ENCODE results near the gene KAZN. TPM values are rescaled to one million over a fixed set of nuclear protein-coding genes. Genes with fewer than 3 reads are reported as not detected.

The KAZN gene
- polyA plus RNA-seq, 1 of the 3 experiments (the other 2 are of a cell fraction), result 6.8 TPM

- H3K4me2 ChIP-seq, result no peak overlapping the region
- TF ChIP-seq NFIC (IDR thresholded peaks at IDR 0.05; ENCODE audit: borderline replicate concordance) (no peak), PBX3 (IDR thresholded peaks at IDR 0.05) (no peak), EP300 (IDR thresholded peaks at IDR 0.05; ENCODE audit: borderline replicate concordance in 1 of 2, low read depth in 1 of 2, low read length in 1 of 2) (no peak), RAD21 (IDR thresholded peaks at IDR 0.05; ENCODE audit: low read length) (no peak), RFX5 (IDR thresholded peaks at IDR 0.05; ENCODE audit: low read length) (no peak)
- TF ChIP-seq, protein P1, sequence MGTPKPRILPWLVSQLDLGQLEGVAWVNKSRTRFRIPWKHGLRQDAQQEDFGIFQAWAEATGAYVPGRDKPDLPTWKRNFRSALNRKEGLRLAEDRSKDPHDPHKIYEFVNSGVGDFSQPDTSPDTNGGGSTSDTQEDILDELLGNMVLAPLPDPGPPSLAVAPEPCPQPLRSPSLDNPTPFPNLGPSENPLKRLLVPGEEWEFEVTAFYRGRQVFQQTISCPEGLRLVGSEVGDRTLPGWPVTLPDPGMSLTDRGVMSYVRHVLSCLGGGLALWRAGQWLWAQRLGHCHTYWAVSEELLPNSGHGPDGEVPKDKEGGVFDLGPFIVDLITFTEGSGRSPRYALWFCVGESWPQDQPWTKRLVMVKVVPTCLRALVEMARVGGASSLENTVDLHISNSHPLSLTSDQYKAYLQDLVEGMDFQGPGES (IDR thresholded peaks at IDR 0.05; ENCODE audit: low read depth, low read length), result no peak
- H3F3A ChIP-seq (replicated peaks; ENCODE audit: insufficient read depth), result no peaks in the 10 kb centered on the region
- H3K4me3 ChIP-seq (ENCODE audit: low read depth in 2 of 2, low read length in 1 of 2), result no peak overlapping the region
- H3K9me2 ChIP-seq, result no peaks in the 10 kb centered on the region
- CTCF ChIA-PET, result no interaction called here
- H3K4me1 ChIP-seq (ENCODE audit: control insufficient read depth in 1 of 2, insufficient read depth in 2 of 2, low read depth in 1 of 2, low read length in 1 of 2), result no peaks in the 10 kb centered on the region; a peak in 1 of 4 replicates
- H3K79me2 ChIP-seq (ENCODE audit: insufficient read depth), result no peaks in the 10 kb centered on the region
- no peaks in the 10 kb centered on the region; the same call in 1 of the 2 replicates for H3K27me3 ChIP-seq (ENCODE audit: insufficient read depth)
- POLR2A ChIA-PET, result no interaction called here
- no peaks in the 10 kb centered on the region for H3K9me3 ChIP-seq
- H2AFZ ChIP-seq (ENCODE audit: low read depth), result no peak overlapping the region
- no peak for DNase-seq
- 77% methylated on average over 5 of the region's 5 CpGs for WGBS (ENCODE audit: low lambda C conversion rate)
- no peaks in the 10 kb centered on the region for H4K20me1 ChIP-seq (ENCODE audit: insufficient read depth)
- H3K27ac ChIP-seq (ENCODE audit: low read depth in 2 of 2, low read length in 1 of 2), result no peak overlapping the region
- H3K36me3 ChIP-seq (replicated peaks in 1 of 2; ENCODE audit: control insufficient read depth in 1 of 2, insufficient read depth in 2 of 2, low read length in 1 of 2), result no peaks in the 10 kb centered on the region
- no peak overlapping the region for H3K9ac ChIP-seq
Measured at GRCh38 chr1:14887044-14887566, 288.6 kb downstream of the KAZN start.

- Histone ChIP-seq H3F3A (replicated peaks; ENCODE audit: insufficient read depth) (no peaks in the 10 kb centered on the region), H3K4me3 (ENCODE audit: low read depth in 2 of 2, low read length in 1 of 2) (no peak overlapping the region), H4K20me1 (ENCODE audit: insufficient read depth) (no peaks in the 10 kb centered on the region), H3K4me1 (ENCODE audit: control insufficient read depth in 1 of 2, insufficient read depth in 2 of 2, low read depth in 1 of 2, low read length in 1 of 2) (no peaks in the 10 kb centered on the region; a peak in 1 of 4 replicates), H3K9ac (no peak overlapping the region), H3K27ac (ENCODE audit: low read depth in 2 of 2, low read length in 1 of 2) (no peak overlapping the region), H3K27me3 (ENCODE audit: insufficient read depth) (no peaks in the 10 kb centered on the region; the same call in 1 of the 2 replicates), H3K9me2 (no peaks in the 10 kb centered on the region), H3K79me2 (ENCODE audit: insufficient read depth) (no peaks in the 10 kb centered on the region), H3K36me3 (replicated peaks in 1 of 2; ENCODE audit: control insufficient read depth in 1 of 2, insufficient read depth in 2 of 2, low read length in 1 of 2) (no peaks in the 10 kb centered on the region), H3K4me2 (no peak overlapping the region), H3K9me3 (no peaks in the 10 kb centered on the region), H2AFZ (ENCODE audit: low read depth) (no peak overlapping the region)
- ChIA-PET POLR2A (no interaction called here), CTCF (no interaction called here)
- no peak for DNase-seq
- TF ChIP-seq RXRA (IDR thresholded peaks at IDR 0.05; ENCODE audit: borderline replicate concordance, low read depth), result no peak
- no peak for TF ChIP-seq FOXM1 (IDR thresholded peaks at IDR 0.05; ENCODE audit: low read depth)
- no peak for TF ChIP-seq TAF1 (IDR thresholded peaks at IDR 0.05; ENCODE audit: borderline replicate concordance, low read depth, low read length)
- no peak for TF ChIP-seq MAX (IDR thresholded peaks at IDR 0.05; ENCODE audit: low read depth)
- 42% methylated on average over 10 of the region's 13 CpGs for WGBS (ENCODE audit: low lambda C conversion rate)
Measured at GRCh38 chr1:14887764-14888350, 289.4 kb downstream of the KAZN start.
